T-helper 1 cell (primary cell): Measurements from ENCODE around the gene PRR18.
"Not testable (repeated sequence)": the region's sequence is repeated elsewhere in the genome, so short reads cannot be mapped to it uniquely, and the experiment has no call there.

ENCODE experiments used
- DNase-seq, 5 donors: peaks; one replicate each; pipeline ENCODE4 v3.0.0-alpha.2; 2012 to 2020
- total RNA-seq, 4 donors: gene quantifications; one replicate each; lab custom pipeline; 2026; lab: John Stamatoyannopoulos, UW

The PRR18 gene
- 0 reads per million in 4 donors for total RNA-seq

DNA sequence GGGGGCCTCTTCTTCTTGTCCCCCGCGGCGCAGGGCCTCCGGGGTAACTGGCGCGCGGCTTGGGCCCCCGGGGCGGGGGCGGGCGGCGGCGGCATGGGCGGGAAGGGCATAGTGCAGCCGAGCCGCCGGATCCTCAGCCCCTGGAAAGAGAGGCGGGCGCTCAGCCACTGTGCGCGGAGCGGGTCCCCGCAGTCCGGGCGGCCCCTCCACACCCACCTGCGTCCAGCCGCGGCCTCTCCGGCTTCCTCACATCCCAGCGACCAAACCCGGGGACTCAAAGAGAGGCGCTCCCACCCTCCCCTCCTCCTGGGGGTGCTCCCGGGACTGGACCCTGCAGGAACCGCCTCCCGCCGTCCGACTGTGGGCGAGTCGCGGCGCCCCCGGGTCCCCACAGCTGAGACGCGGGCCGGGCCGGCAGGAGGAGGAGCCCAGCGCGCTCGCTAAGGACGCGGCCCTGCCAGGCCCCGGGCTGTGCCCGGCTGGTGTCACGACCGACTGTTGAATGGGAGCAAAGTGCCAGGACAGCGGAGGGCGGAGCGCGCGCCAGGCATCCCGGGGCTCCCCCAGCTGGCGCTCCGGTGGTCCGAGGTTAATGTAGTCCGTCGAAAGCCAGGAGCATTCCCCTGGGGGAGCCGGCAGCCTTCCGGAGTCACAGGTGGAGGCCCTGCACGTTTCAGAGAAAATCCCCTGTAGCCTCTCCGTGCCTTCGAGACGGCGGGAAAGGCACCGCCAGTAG is at the start of gene PRR18:
TSS of gene PRR18 (minus strand) at position 360 of the 736 bp plus-strand sequence. CDS start at position 110, 250 bp downstream.
- no peak for DNase-seq

DNA sequence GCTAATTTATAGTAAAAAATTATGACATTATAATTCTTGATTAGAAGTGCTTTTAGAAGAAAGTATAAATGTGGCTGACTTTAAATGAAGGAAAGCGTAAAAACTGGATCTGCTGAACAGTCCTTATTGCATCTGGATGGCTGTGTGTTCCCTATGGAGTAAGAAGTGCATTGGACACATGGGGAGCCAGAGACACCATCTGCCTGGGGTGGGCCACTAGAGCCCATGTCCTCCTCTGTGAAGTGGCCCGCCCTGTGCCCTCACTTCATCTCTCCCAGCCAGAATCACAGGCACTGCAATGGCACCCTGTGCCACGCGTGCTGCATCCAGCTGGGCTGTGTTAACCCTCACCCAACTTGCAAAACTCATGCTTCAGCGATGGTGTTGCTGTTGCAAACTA is 47.4 kb upstream of the PRR18 start:
- DNase-seq, result no peak

DNA sequence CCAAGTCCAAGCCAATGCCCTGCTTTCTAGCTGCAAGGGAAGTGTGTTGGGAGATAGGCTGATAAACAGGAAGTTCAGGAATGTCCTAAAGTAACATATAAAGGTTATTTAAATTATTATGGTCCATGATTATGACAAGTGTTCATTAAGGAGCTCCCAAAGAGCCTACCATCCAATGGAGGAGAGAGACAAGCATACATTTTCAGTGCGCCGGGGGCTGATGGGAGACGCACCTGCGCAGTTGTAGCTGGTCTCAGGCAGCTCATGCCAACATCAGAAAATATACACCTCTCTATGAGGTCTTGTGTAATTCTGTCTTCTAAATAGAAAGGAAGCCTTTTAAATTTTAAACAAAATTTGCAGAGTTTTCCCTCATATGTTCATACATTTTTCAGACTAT is 46.8 kb upstream of the PRR18 start:
- no peak for DNase-seq

DNA sequence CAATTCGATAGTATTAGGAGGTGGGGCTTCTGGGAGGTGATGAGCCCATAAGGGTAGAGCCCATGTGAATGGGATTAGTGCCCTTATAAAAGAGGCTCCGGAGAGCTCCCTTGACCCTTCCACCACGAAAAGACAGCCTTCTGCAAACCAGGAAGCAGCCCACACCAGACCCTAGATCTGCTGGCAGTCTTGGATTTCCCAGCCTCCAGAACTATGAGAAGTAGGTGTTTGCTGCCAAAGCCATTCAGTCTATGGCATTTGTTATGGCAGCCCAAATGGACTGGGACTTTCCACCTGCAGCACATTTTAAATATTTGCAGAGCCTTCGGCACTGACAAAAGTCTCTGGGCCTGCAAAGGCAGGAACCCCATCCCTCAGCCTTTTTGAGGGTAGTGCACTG is 46.0 kb upstream of the PRR18 start:
- no peak for DNase-seq

- no peak for DNase-seq
These were observed 45.3 kb upstream of the PRR18 start for GRCh38 chr6:166353507-166353906.

DNA sequence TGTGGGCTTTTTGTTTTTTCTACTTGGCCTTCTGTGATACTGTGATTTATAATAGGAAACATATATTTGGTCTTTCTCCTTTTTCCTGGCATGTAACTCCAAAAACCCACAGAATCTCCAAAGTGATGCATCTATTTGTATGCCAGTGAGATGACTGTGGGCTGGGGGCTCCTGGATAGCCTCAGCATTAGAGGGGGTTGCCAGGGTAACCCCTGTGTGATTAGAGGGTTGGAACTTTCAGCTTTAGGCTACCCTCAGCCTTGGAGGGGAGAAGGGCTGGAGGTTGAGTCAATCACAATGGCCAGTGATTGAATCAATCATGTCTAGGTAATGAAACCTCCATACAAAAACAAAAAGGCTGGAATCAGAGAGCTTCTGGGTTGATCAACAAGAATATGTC is 44.7 kb upstream of the PRR18 start:
- no peak for DNase-seq

GRCh38 chr6:166351715-166352285 is 43.6 kb upstream of the PRR18 start:
- DNase-seq, result no peak

- DNase-seq, result no peak
These were observed 40.2 kb upstream of the PRR18 start for GRCh38 chr6:166348305-166348949.

DNA sequence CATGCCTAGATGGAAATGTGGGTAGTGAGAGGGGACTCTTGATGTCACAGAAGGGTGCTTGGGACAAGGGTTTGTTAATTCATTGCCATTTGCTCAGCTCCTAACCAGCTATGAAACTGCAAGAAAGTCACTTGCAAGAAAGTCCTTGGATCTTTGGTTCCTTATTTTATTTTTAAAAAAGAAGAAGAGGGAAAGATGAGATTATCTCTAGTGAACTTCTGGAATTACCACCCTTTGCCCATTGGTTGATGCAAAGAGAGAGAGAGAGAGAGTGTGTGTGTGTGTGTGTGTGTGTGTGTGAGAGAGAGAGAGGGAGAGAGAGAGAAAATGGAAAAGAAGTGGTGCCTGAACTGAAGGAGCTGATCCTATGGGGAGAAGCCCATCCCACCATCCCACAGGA is 38.8 kb upstream of the PRR18 start:
- no peak for DNase-seq

GRCh38 chr6:166346449-166346848 is 38.3 kb upstream of the PRR18 start:
- no peak for DNase-seq

GRCh38 chr6:166345672-166346071 is 37.5 kb upstream of the PRR18 start:
- DNase-seq, result not testable (repeated sequence)

- DNase-seq, result not testable (repeated sequence)
These were observed 36.7 kb upstream of the PRR18 start for GRCh38 chr6:166344921-166345320.

DNA sequence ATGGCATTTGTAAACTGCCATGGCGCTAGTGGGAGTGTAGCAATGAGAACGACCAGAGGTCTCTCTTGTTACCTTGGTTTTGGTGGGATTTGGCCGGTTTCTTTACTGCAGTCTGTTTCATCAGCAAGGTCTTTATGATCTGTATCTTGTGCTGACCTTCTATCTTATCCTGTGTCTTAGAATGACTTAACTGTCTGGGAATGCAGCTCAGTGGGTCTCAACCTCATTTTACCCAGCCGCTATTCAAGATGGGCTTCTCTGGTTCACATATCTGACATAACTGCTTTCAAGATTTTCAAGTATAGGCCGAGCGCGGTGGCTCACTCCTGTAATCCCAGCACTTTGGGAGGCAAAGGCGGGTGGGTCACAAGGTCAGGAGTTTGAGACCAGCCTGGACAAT is 36.0 kb upstream of the PRR18 start:
- DNase-seq, result no peak

- DNase-seq, result no peak
These were observed 34.9 kb upstream of the PRR18 start for GRCh38 chr6:166343150-166343487.

DNA sequence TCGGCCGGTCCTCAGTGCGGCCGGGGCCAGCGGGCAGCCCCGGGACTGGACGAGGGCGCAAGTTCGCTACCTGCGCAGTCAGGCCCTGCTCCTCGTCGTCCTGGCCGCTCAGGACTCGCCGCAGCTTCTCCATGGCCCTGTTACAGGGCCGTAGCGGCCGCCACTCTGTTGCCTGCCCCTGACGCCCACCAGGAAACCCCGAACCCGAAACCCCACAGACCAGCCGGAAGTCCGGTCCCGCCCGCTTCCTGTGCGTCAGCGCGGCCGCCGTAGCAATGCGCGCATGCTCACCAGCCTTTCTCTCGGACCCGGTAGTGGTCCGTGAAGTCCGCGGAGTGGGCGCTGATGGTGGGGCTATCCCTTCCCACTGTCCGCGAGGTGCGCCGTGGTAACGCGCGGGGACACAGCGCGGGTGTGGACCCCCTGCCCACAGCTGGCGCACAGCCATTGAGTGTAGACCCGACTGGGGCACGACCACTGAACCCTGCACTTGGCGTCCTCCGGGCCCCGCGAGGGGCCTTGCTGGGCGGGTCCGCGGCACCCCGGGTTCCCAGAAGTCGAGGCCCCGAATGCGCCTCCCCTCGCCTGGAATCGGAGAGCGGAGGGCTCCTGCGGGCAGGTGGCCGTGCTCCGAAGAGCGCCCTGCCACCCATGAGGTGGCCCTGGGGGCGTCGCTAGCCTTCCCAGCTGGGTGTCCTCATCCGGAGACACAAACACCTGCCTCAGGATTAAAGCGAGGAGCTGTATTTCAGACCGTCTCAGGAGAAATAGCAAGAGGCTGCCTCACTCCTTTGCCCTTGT is 34.4 kb upstream of the PRR18 start, which contains the start of gene SFT2D1:
TSS of gene SFT2D1 (minus strand) at position 197 of the 801 bp plus-strand sequence. CDS start at position 133, 64 bp downstream.
- DNase-seq, result peak; percentile 52 to 90 (median 56)

- DNase-seq, result peak in 1 of 5 donors; percentile 20
These were observed 33.8 kb upstream of the PRR18 start for GRCh38 chr6:166341977-166342348.

- peak in 1 of 5 donors; percentile 44 for DNase-seq
These were observed 33.3 kb upstream of the PRR18 start for GRCh38 chr6:166341464-166341863.

DNA sequence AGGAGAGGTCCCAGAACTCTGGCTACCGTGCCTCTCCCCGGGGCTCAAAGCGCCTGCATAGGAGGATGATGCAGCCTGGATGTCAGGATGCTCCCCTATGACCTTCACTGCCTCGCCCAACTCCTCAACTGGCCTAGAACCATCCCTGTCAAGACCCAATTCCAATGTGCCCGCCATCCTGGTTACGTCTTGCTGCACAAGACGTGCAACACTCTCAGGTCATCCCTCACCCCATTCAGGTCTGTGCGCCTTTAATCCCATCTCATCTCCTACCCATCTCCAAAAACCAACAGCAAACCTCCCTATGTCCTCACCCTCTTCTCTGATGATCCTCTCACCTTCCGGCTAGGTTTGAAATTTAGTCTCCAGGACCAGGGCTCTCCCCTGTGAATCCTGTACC is 30.7 kb upstream of the PRR18 start:
- DNase-seq, result no peak

GRCh38 chr6:166336847-166337246 is 28.7 kb upstream of the PRR18 start:
- DNase-seq, result no peak

- DNase-seq, result no peak
These were observed 27.4 kb upstream of the PRR18 start for GRCh38 chr6:166335378-166336302.

DNA sequence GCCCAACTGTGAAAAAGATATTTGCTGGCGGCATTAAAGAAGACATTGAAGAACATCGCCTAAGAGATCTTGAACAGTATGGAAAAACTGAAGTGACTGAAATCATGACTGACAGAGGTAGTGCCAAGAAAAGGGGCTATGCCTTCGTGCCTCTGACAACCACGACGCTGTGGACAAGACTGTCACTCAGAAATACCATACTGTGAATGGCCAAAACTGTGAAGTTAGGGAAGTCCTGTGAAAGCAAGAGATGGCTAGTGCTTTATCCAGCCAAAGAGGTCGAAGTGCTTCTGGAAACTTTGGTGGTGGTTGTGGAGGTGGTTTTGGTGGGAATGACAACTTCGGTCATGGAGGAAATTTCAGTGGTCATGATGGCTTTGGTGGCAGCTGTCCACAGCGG is 26.7 kb upstream of the PRR18 start:
- no peak for DNase-seq
